HepG2 (cell line): ENCODE data around the gene ZNF48. TPM values are rescaled to one million over a fixed set of nuclear protein-coding genes. Genes with fewer than 3 reads are reported as not detected.

Source experiments
- BRF2 ChIP-seq: sonication (generic); formaldehyde crosslinking; IDR thresholded peaks from 2 replicates; pipeline ENCODE4 v1.8.1; 2022; ENCODE audit warnings: mild to moderate bottlenecking, missing genetic modification reagents
- KDM2A ChIP-seq: sonication (generic); formaldehyde crosslinking; IDR thresholded peaks from 2 replicates; pipeline ENCODE4 v1.4.0; 2020; ENCODE audit warnings: low read depth, missing genetic modification reagents, borderline replicate concordance
- MTA1 ChIP-seq: sonication (generic); formaldehyde crosslinking; IDR thresholded peaks from 2 replicates; pipeline ENCODE4 v1.4.0; 2020; ENCODE audit warnings: missing genetic modification reagents, mild to moderate bottlenecking, borderline replicate concordance
- NRL ChIP-seq: sonication (generic); formaldehyde crosslinking; IDR thresholded peaks from 2 replicates; pipeline ENCODE4 v1.5.0; 2020; ENCODE audit warnings: missing genetic modification reagents, mild to moderate bottlenecking, moderate library complexity, borderline replicate concordance
- PAF1 ChIP-seq: IDR thresholded peaks from 2 replicates; pipeline ENCODE4 v1.6.1; 2016; ENCODE audit warnings: missing genetic modification reagents, missing compliant biosample characterization
- PAWR ChIP-seq: sonication (generic); formaldehyde crosslinking; IDR thresholded peaks from 2 replicates; pipeline ENCODE4 v1.4.0; 2020; ENCODE audit warnings: missing genetic modification reagents, mild to moderate bottlenecking, borderline replicate concordance
- RXRB ChIP-seq: IDR thresholded peaks from 2 replicates; pipeline ENCODE4 v1.6.1; 2016; ENCODE audit warnings: borderline replicate concordance, missing genetic modification reagents, missing compliant biosample characterization
- SIN3B ChIP-seq: fragments of 150-350 bp; IDR thresholded peaks from 2 replicates; pipeline ENCODE4 v1.6.1; 2014; ENCODE audit warnings: low read length
- SNRNP70 ChIP-seq: fragments of 200-400 bp; formaldehyde crosslinking; IDR thresholded peaks from 2 replicates; pipeline ENCODE4 v1.6.1; 2017; ENCODE audit warnings: mild to moderate bottlenecking, low read depth, low read length, moderate library complexity
- U2AF1 ChIP-seq: fragments of 200-400 bp; formaldehyde crosslinking; optimal IDR thresholded peaks from 2 replicates; pipeline ENCODE3; 2017; ENCODE audit warnings: mild to moderate bottlenecking, low read depth, low read length
- XBP1 ChIP-seq: sonication (generic); formaldehyde crosslinking; IDR thresholded peaks from 2 replicates; pipeline ENCODE4 v1.5.0; 2020; ENCODE audit warnings: missing genetic modification reagents
- ZBTB42 ChIP-seq: sonication (generic); formaldehyde crosslinking; IDR thresholded peaks from 2 replicates; pipeline ENCODE4 v1.5.0; 2020; ENCODE audit warnings: mild to moderate bottlenecking, missing genetic modification reagents
- ZNF264 ChIP-seq: sonication (generic); formaldehyde crosslinking; IDR thresholded peaks from 2 replicates; pipeline ENCODE4 v1.4.0; 2020; ENCODE audit warnings: missing genetic modification reagents
- ZNF275 ChIP-seq: sonication (generic); formaldehyde crosslinking; IDR thresholded peaks from 2 replicates; pipeline ENCODE4 v1.8.0; 2022; ENCODE audit warnings: missing genetic modification reagents, mild to moderate bottlenecking, inconsistent platforms, borderline replicate concordance
- ZNF317 ChIP-seq: sonication (generic); formaldehyde crosslinking; IDR thresholded peaks from 2 replicates; pipeline ENCODE4 v1.5.0; 2020; ENCODE audit warnings: mild to moderate bottlenecking, missing genetic modification reagents
- ZNF468 ChIP-seq: sonication (generic); formaldehyde crosslinking; IDR thresholded peaks from 2 replicates; pipeline ENCODE4 v1.8.0; 2022; ENCODE audit warnings: mild to moderate bottlenecking, moderate library complexity, missing genetic modification reagents
- ZNF557 ChIP-seq: sonication (generic); formaldehyde crosslinking; IDR thresholded peaks from 2 replicates; pipeline ENCODE4 v1.4.0; 2020; ENCODE audit warnings: missing genetic modification reagents
- ZNF563 ChIP-seq: sonication (generic); formaldehyde crosslinking; IDR thresholded peaks from 2 replicates; pipeline ENCODE4 v1.8.0; 2022; ENCODE audit warnings: mild to moderate bottlenecking, moderate library complexity, missing genetic modification reagents
- ZNF850 ChIP-seq: sonication (generic); formaldehyde crosslinking; conservative IDR thresholded peaks from 2 replicates; pipeline ENCODE4 v1.9.0; 2021; ENCODE audit warnings: mild to moderate bottlenecking, missing genetic modification reagents
- polyA plus RNA-seq, 8 experiments: library from polyadenylated mRNA; depleted of rRNA in 3 of 8; stranded (reverse) in 7 of 8; unstranded in 1 of 8; fragments of >200 nt; fragmentation: Illumina TruSeq in 4 of 8; extraction: Trizol in 4 of 8; gene quantifications; 2 replicates each; pipeline versions ENCODE4 v1.2.1 to v1.2.3, GENCODE V29; 2011 to 2016; ENCODE audit warnings: low read depth in 4 of 8, missing spikeins in 1 of 8, mixed read lengths in 1 of 8; ENCODE audit not compliant: insufficient read depth in 1 of 8
- total RNA-seq, 5 experiments: library from RNA; depleted of rRNA; stranded (reverse); fragments of >200 nt; fragmentation: Illumina TruSeq; extraction: Trizol; gene quantifications; 2 replicates each; pipeline ENCODE4 v1.2.3, GENCODE V29; 2016; ENCODE audit warnings: low read depth in 1 of 5
- TF ChIP-seq, protein P1 (sequence below): sonication (generic); formaldehyde crosslinking; IDR thresholded peaks from 2 replicates; pipeline ENCODE4 v1.5.0; 2020; ENCODE audit warnings: missing genetic modification reagents, mild to moderate bottlenecking, borderline replicate concordance
- TF ChIP-seq, protein P2 (sequence below): sonication (generic); formaldehyde crosslinking; IDR thresholded peaks from 2 replicates; pipeline ENCODE4 v1.4.0; 2020; ENCODE audit warnings: mild to moderate bottlenecking, missing genetic modification reagents
- TF ChIP-seq, protein P3 (sequence below): sonication (generic); formaldehyde crosslinking; IDR thresholded peaks from 2 replicates; pipeline ENCODE4 v1.4.0; 2020; ENCODE audit warnings: missing genetic modification reagents
- TF ChIP-seq, protein P4 (sequence below): sonication (generic); formaldehyde crosslinking; IDR thresholded peaks from 2 replicates; pipeline ENCODE4 v1.5.0; 2020; ENCODE audit warnings: missing genetic modification reagents

The ZNF48 gene
- total and polyA plus RNA-seq, 2 of the 13 experiments (the other 11 are each of a cell fraction or from before 2014, with no cell fraction given): 9.9 to 12.3 TPM

- TF ChIP-seq, protein P1, sequence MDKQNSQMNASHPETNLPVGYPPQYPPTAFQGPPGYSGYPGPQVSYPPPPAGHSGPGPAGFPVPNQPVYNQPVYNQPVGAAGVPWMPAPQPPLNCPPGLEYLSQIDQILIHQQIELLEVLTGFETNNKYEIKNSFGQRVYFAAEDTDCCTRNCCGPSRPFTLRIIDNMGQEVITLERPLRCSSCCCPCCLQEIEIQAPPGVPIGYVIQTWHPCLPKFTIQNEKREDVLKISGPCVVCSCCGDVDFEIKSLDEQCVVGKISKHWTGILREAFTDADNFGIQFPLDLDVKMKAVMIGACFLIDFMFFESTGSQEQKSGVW (CRISPR knock-in tag): no peak
- TF ChIP-seq ZNF264 (CRISPR knock-in tag) (no peak), XBP1 (CRISPR knock-in tag) (no peak), BRF2 (0 out of 2 replicates have a peak, but pooled peaks have one; percentile 44), NRL (CRISPR knock-in tag) (no peak), PAF1 (no peak), ZNF850 (no peak), U2AF1 (no peak), RXRB (CRISPR knock-in tag) (peak; percentile 44; the same call in 1 of the 2 replicates), ZNF468 (no peak), MTA1 (CRISPR knock-in tag) (no peak), ZNF317 (CRISPR knock-in tag) (no peak), SIN3B (no peak), ZNF563 (no peak; the same call in 1 of the 2 replicates), ZNF275 (CRISPR knock-in tag) (no peak), ZBTB42 (CRISPR knock-in tag) (no peak), ZNF557 (CRISPR knock-in tag) (no peak), KDM2A (CRISPR knock-in tag) (peak; percentile 55; the same call in 1 of the 2 replicates), SNRNP70 (no peak), PAWR (CRISPR knock-in tag) (no peak)
- TF ChIP-seq, protein P2, sequence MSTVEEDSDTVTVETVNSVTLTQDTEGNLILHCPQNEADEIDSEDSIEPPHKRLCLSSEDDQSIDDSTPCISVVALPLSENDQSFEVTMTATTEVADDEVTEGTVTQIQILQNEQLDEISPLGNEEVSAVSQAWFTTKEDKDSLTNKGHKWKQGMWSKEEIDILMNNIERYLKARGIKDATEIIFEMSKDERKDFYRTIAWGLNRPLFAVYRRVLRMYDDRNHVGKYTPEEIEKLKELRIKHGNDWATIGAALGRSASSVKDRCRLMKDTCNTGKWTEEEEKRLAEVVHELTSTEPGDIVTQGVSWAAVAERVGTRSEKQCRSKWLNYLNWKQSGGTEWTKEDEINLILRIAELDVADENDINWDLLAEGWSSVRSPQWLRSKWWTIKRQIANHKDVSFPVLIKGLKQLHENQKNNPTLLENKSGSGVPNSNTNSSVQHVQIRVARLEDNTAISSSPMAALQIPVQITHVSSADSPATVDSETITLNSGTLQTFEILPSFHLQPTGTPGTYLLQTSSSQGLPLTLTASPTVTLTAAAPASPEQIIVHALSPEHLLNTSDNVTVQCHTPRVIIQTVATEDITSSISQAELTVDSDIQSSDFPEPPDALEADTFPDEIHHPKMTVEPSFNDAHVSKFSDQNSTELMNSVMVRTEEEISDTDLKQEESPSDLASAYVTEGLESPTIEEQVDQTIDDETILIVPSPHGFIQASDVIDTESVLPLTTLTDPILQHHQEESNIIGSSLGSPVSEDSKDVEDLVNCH (CRISPR knock-in tag): no peak
- TF ChIP-seq, protein P3, sequence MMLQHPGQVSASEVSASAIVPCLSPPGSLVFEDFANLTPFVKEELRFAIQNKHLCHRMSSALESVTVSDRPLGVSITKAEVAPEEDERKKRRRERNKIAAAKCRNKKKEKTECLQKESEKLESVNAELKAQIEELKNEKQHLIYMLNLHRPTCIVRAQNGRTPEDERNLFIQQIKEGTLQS (CRISPR knock-in tag): no peak
- TF ChIP-seq, protein P4, sequence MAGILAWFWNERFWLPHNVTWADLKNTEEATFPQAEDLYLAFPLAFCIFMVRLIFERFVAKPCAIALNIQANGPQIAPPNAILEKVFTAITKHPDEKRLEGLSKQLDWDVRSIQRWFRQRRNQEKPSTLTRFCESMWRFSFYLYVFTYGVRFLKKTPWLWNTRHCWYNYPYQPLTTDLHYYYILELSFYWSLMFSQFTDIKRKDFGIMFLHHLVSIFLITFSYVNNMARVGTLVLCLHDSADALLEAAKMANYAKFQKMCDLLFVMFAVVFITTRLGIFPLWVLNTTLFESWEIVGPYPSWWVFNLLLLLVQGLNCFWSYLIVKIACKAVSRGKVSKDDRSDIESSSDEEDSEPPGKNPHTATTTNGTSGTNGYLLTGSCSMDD (CRISPR knock-in tag): no peak
These were observed 42.5 kb upstream of the ZNF48 start (continued) for GRCh38 chr16:30352488-30353401.
